Aorta (tissue), 5 donors: Measurements from ENCODE around the gene ATP2A3. TPM values are rescaled to one million over a fixed set of nuclear protein-coding genes. Genes with fewer than 3 reads are reported as not detected.
A peak's percentile ranks its signal among the peaks of the same experiment; 100 is the strongest.
"Not testable (repeated sequence)": the region's sequence is repeated elsewhere in the genome, so short reads cannot be mapped to it uniquely, and the experiment has no call there.

Experiments
- ATAC-seq: fragments of 200-7000 bp; cut with Tn5 transposase; one replicate; pipeline ENCODE4 v1.9.1; 2022; ENCODE audit warnings: moderate library complexity; ENCODE audit not compliant: low FRiP score
- DNase-seq, 2 donors: peaks; one replicate each; pipeline ENCODE4 v3.0.0-alpha.2; 2020
- H3K27ac ChIP-seq, 2 donors: one replicate each; pipeline ENCODE4 v1.5.1; 2013; ENCODE audit warnings: low read length in 2 of 2, mild to moderate bottlenecking in 2 of 2, moderate library complexity in 2 of 2, control low read depth in 1 of 2, inconsistent platforms in 1 of 2, low read depth in 1 of 2
- H3K27me3 ChIP-seq, 2 donors: one replicate each; pipeline ENCODE4 v1.6.1; 2013; ENCODE audit warnings: control low read depth in 1 of 2, low read length in 1 of 2, mild to moderate bottlenecking in 1 of 2, moderate library complexity in 1 of 2; ENCODE audit not compliant: insufficient read depth in 2 of 2, control insufficient read depth in 1 of 2
- H3K36me3 ChIP-seq, 2 donors: one replicate each; pipeline ENCODE4 v1.6.1; 2013; ENCODE audit warnings: control low read depth in 1 of 2, low read length in 1 of 2, mild to moderate bottlenecking in 1 of 2; ENCODE audit not compliant: insufficient read depth in 2 of 2, control insufficient read depth in 1 of 2
- H3K4me1 ChIP-seq, 2 donors: one replicate each; pipeline ENCODE4 v1.6.1; 2013; ENCODE audit warnings: low read length in 2 of 2, control low read depth in 1 of 2, mild to moderate bottlenecking in 1 of 2, moderate library complexity in 1 of 2; ENCODE audit not compliant: insufficient read depth in 2 of 2, control insufficient read depth in 1 of 2
- H3K4me3 ChIP-seq, 2 donors: one replicate each; pipeline ENCODE4 v1.5.1; 2013; ENCODE audit warnings: low read length in 2 of 2, control low read depth in 1 of 2, mild to moderate bottlenecking in 1 of 2
- H3K9me3 ChIP-seq: one replicate; pipeline ENCODE4 v1.6.1; 2013; ENCODE audit warnings: mild to moderate bottlenecking, low read length; ENCODE audit not compliant: control insufficient read depth
- WGBS, 2 donors: extraction: QIAGEN DNeasy Blood & Tissue Kit; methylation state at CpG; one replicate each; pipeline ENCODE4 v1.1.7; 2013; 5-methylcytosine and 5-hydroxymethylcytosine counted together
- intact Hi-C, 2 donors: fragments of 100-400 bp; cut with DNase I; formaldehyde crosslinking; loops; one replicate each; pipeline versions ENCODE4 v1.14.2 to v1.15.0; 2022
- polyA plus RNA-seq, 2 donors: library from polyadenylated mRNA; stranded (reverse); fragments of 200-250 nt; gene quantifications; one replicate each; pipeline ENCODE4 v1.2.3, GENCODE V29; 2013
- total RNA-seq, 2 donors: library from RNA; stranded (reverse); fragmentation: NEBNext Ultra II Directional; extraction: Animal tissue kit (Norgen Biotek cat#: 25700); gene quantifications; one replicate each; pipeline ENCODE4 v1.2.1, GENCODE V29; 2021
- donor health status: healthy with polysubstance abuse.
- donor health status: Bipolar disorder and iron deficiency.
- donor health status: DM: no; HTN: no; CAD: no.
- donor health status: DM: no; HTN: no; CAD: no.
- donor health status: DM: yes; HTN: yes; CAD: no.

Gene ATP2A3
- total and polyA plus RNA-seq, 4 donors, result 7.5 to 88.7 (median 30.4) TPM

GRCh38 chr17:3949418-3949817 is 14.8 kb downstream of the ATP2A3 start:
- no peak for ATAC-seq
- DNase-seq, result no peak
- no peaks in the 10 kb centered on the region for H3K9me3 ChIP-seq
- WGBS, 2 donors, result 58 to 93% methylated on average over 3 of the region's 3 CpGs
- no peaks in the 10 kb centered on the region for H3K27me3 ChIP-seq
- H3K4me1 ChIP-seq, result no peaks in the 10 kb centered on the region
- intact Hi-C loops, result no loop called here
- H3K27ac ChIP-seq, result no peak overlapping the region
- H3K4me3 ChIP-seq, result no peak overlapping the region
- H3K36me3 ChIP-seq, result no peaks in the 10 kb centered on the region

GRCh38 chr17:3948551-3948950 is 15.7 kb downstream of the ATP2A3 start:
- WGBS, 2 donors, result 88 to 93% methylated on average over 3 of the region's 3 CpGs
- DNase-seq, H3K27ac ChIP-seq, H3K4me3 ChIP-seq, H3K9me3 ChIP-seq, ATAC-seq, H3K36me3 ChIP-seq, H3K27me3 ChIP-seq, H3K4me1 ChIP-seq, intact Hi-C loops: not testable (repeated sequence)

- no peak for ATAC-seq
- no peaks in the 10 kb centered on the region for H3K27me3 ChIP-seq
- H3K4me3 ChIP-seq, result no peak overlapping the region
- no peaks in the 10 kb centered on the region for H3K9me3 ChIP-seq
- intact Hi-C loops, result no loop called here
- no peaks in the 10 kb centered on the region for H3K36me3 ChIP-seq
- DNase-seq, result no peak
- WGBS, 2 donors, result 93 to 96% methylated on average over 43 of the region's 43 CpGs
- no peak overlapping the region for H3K27ac ChIP-seq
- no peaks in the 10 kb centered on the region for H3K4me1 ChIP-seq
Observed at GRCh38 chr17:3947318-3947810, 16.9 kb downstream of the ATP2A3 start.

GRCh38 chr17:3946711-3947235 is 17.5 kb downstream of the ATP2A3 start:
- Histone ChIP-seq H3K4me3 (no peak overlapping the region), H3K9me3 (no peaks in the 10 kb centered on the region), H3K4me1 (no peaks in the 10 kb centered on the region), H3K27me3 (no peaks in the 10 kb centered on the region), H3K27ac (no peak overlapping the region), H3K36me3 (no peaks in the 10 kb centered on the region)
- WGBS, 2 donors, result 48 to 54% methylated on average over 5 of the region's 5 CpGs
- ATAC-seq, result no peak
- no peak for DNase-seq
- intact Hi-C loops, result no loop called here

GRCh38 chr17:3944485-3945388 is 19.5 kb downstream of the ATP2A3 start:
- peak in 1 of 2 donors; percentile 88 for DNase-seq
- no peaks in the 10 kb centered on the region for H3K4me1 ChIP-seq

GRCh38 chr17:3943240-3943891 is 20.9 kb downstream of the ATP2A3 start:
- no peak overlapping the region for H3K4me3 ChIP-seq
- no peak for DNase-seq
- no peaks in the 10 kb centered on the region for H3K27me3 ChIP-seq
- intact Hi-C loops, result no loop called here
- H3K36me3 ChIP-seq, result peaks cover 0 to 4% of the 10 kb centered on the region in 2 donors
- ATAC-seq, result no peak
- WGBS, 2 donors, result 91 to 92% methylated on average over 23 of the region's 23 CpGs
- H3K4me1 ChIP-seq, result no peaks in the 10 kb centered on the region
- H3K27ac ChIP-seq, result no peak overlapping the region
- no peaks in the 10 kb centered on the region for H3K9me3 ChIP-seq

More at GRCh38 chr17:3944485-3945388, 19.5 kb downstream of the ATP2A3 start:
- intact Hi-C loops, result no loop called here
- no peaks in the 10 kb centered on the region for H3K9me3 ChIP-seq
- peaks cover 0 to 4% of the 10 kb centered on the region in 2 donors for H3K36me3 ChIP-seq
- no peak overlapping the region for H3K4me3 ChIP-seq
- 58 to 64% methylated on average over 51 to 68 of the region's 68 CpGs for WGBS, 2 donors
- H3K27ac ChIP-seq, result no peak overlapping the region
- no peaks in the 10 kb centered on the region for H3K27me3 ChIP-seq
- peak; percentile 91 for ATAC-seq

GRCh38 chr17:3940965-3941698 is 23.1 kb downstream of the ATP2A3 start:
- Histone ChIP-seq H3K36me3 (peaks cover 0 to 14% of the 10 kb centered on the region in 2 donors), H3K4me1 (no peaks in the 10 kb centered on the region), H3K4me3 (no peak overlapping the region), H3K27me3 (no peaks in the 10 kb centered on the region), H3K27ac (no peak overlapping the region), H3K9me3 (no peaks in the 10 kb centered on the region)
- ATAC-seq (no peak), DNase-seq (no peak)
- WGBS, 2 donors, result 93 to 94% methylated on average over 48 of the region's 48 CpGs
- intact Hi-C loops, result no loop called here

- no peak overlapping the region for H3K4me3 ChIP-seq
- H3K9me3 ChIP-seq, result no peaks in the 10 kb centered on the region
- no peaks in the 10 kb centered on the region for H3K4me1 ChIP-seq
- DNase-seq (no peak), ATAC-seq (no peak)
- H3K36me3 ChIP-seq, result peaks cover 0 to 14% of the 10 kb centered on the region in 2 donors
- no peaks in the 10 kb centered on the region for H3K27me3 ChIP-seq
- intact Hi-C loops, result no loop called here
- H3K27ac ChIP-seq, result no peak overlapping the region
- WGBS, 2 donors, result 94 to 95% methylated on average over 17 of the region's 17 CpGs
Observed at GRCh38 chr17:3937359-3937758, 26.9 kb downstream of the ATP2A3 start.
